ENCODE measurements around the gene ANO1.

ANO1 gene

GRCh38 chr11:70220920-70221319 is 142.8 kb downstream of the ANO1 start:
- no peak for DNase-seq

DNA sequence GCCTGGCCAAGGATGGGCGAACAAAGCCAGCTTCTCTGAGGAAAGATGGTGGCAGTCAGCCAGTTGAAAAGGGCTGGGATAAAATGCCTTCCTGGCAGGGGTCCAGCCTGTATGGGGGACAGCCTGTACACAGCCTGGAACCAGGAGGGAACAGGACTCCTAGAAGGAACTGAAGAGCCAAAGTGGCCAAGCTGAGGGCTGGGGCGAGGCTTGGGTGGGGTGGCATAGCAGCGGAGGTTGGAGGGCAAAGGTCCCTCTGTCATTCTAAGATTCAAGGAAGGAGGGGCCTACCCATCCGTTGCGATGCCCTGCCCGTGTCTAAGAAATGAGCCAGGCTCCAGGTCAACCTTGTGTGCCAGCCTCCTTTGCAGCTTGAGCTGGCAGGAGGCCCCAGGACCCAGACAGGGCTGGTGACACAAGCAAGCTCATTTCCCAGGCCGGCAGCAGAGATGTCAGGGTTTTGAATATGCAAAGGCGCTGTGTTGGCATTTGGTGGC is 147.6 kb downstream of the ANO1 start:
- DNase-seq, result no peak

DNA sequence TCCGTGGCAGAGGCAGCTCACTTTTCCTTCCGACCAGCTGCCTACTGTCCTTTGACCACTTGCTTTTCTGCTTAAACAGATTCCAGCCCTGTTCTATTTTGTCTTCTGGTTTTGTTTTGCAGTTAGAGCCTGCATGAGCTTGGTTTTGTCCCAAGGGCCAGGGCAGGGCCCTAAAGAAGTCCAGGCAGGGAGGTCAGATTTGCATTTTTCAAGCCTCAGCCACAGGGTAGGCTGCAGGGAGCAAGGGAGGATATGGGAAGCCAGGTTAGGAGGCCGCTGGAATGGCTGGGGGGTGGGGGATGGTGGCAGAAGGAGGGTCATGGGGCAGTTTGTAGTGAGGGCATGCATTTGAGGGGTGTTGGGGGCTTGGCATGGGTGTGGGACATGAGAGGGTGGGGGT is 148.1 kb downstream of the ANO1 start:
- DNase-seq, result no peak

DNA sequence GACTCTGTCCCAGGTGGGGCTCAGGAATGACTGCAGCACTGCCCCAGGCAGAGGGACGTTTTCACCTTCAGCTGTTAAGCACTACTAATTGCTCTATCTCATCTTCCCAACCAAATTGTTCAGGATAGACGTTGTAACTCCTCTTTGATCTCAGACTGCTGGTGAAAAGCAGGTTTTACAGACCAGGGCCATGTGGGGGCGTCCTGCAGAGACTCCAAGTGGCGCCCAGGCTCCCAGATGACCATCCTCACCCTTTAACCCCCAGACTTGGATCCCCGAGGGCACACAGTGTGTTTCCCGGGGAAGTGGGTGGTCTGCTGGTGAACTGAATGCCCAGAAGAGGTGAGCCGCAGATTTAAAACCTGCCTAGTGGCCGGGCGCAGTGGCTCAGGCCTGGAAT is 148.8 kb downstream of the ANO1 start:
- DNase-seq, result no peak

- DNase-seq, result no peak
Measured at GRCh38 chr11:70229737-70230136, 151.6 kb downstream of the ANO1 start.

DNA sequence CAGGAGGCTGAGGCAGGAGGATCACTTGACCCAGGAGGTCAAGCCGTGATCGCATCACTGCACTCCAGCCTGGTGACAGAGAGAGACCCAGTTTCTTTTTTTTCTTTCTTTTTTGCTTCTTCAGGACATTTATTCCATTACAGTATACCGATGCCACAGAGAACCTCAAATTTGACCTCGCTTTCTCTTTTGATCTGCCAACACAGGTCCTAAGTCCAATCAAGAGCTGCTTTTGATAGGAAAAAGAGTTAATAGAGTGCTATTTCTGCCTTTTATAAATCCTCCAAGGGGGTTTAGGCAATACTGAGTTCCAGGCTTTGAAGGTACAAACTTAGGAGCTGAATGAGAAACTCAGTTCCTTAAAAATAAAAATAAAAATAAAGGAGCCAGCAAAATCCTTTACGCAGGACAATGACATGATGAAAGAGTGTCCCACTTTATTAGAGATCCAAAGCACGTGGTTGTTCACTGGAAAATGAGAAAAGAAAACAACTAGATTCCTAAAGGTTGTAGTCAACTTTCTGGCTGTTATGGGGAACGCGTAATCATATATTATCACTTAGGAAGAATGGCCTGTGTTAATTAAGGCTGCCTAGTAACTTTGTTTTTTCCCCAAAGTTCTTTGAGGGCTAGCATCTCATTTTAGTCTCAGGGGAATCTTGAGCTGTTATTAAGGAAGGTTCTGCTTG is 152.2 kb downstream of the ANO1 start:
- DNase-seq, result no peak

GRCh38 chr11:70230840-70231710 is 153.0 kb downstream of the ANO1 start:
- DNase-seq, result no peak

DNA sequence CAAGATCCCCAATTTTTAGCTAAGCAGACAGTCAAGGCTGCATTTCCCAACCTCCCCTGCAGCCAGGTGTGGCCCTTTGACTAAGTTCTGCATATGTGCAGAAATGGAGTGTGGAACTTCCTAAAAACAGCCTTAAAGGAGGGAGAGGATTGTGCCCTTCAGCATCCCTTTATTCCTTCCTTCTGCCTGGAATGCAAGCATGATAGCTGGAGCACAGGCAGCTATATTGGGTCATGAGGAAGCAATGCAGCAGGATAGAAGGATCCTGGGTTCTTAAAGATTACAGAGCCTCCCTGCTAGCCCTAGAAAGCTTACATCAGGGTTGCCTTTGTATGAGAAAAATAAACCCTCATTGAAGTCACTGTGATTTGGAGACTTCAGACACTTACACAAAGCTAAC is 154.9 kb downstream of the ANO1 start:
- no peak for DNase-seq

GRCh38 chr11:70233511-70233934 is 155.4 kb downstream of the ANO1 start:
- no peak for DNase-seq

DNA sequence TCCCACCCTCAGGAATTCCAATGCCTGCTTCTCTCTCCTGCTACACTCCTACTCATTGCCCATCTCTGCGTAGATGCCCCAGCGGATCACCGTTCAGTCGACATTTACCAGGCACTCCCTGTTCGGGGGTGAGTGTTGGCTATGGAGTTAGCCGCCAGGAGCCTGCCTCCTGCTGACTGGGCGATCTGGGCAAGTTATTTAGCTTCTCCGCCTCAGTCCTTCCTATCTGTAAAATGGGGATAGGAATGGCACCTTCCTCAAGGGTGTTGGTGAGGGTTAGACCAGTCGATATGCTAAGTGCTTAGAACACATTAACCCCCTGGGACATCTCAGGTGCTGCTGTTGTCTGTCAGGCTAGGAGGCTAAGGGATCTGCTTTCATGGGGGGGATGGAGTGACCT is 155.8 kb downstream of the ANO1 start:
- DNase-seq, result no peak
